Dermis blood vessel endothelial cell (primary cell): ENCODE measurements around the gene PDE4B. TPM values are rescaled to one million over a fixed set of nuclear protein-coding genes. Genes with fewer than 3 reads are reported as not detected.
"Not testable (repeated sequence)": the region's sequence is repeated elsewhere in the genome, so short reads cannot be mapped to it uniquely, and the experiment has no call there.

ENCODE experiments used
- DNase-seq: peaks from one replicate; pipeline ENCODE4 v3.0.0; 2010
- total RNA-seq: library from RNA; depleted of rRNA; stranded (reverse); fragments of >200 nt; gene quantifications from 2 replicates; pipeline ENCODE4 v1.2.3, GENCODE V29; 2014

PDE4B gene
- total RNA-seq, 1 donor from 2014 or later, result 156 TPM

DNA sequence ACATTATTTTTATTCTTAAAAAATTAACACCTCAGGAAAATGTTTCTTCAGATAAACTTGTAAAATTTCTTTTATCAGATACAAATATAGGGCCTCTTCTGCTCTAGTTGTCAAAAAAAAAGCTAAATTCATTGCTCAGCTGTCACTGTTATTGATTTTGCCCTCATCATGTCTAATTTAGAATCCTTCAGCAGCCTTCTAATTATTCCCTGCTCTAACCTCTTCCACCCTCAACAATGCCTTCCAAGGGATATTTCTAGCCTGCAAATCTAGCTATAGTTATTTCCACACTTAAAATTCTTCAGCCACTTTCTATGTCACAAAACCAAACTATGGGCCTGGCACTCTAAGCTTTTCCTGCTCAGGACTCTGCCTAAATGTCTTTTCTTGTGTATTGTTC lies 25.2 kb downstream of the PDE4B start:
- DNase-seq, result no peak

DNA sequence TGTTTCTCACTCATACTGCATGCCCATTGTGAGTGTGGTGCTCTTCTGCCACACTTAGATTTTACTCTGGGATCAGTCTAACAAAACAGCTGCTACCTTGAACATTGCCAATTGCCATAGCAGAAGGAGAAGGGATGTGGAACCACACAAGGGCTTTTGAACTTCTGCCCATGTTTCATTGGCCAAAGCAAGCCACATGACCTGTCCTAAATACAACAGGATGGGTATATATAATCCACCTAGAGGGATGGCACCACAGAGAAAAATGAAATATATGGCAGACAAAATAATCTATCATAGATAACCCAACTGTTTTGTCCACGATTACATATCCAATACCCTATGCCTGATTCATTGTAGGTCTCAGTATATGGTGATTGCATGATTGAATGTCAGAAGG lies 26.3 kb downstream of the PDE4B start:
- no peak for DNase-seq

DNA sequence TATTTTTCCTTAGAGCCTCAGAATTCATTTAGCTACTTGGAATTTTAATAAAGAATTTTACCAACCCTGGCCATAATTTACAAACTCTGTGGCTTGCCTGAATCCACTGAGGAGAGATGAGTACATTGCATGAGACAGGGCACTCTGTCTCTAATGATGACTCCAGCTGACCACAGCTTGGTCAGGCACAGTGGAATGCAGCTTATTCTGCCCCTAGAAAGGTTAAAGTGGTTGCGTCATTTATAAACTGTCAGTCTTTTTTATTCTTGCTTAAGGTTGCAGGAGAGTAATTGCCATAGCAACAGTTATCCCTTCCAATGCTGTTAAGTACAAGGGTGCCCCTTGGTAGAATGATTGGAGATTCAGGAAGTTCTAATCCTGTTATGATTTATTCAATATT lies 28.3 kb downstream of the PDE4B start:
- DNase-seq, result no peak

DNA sequence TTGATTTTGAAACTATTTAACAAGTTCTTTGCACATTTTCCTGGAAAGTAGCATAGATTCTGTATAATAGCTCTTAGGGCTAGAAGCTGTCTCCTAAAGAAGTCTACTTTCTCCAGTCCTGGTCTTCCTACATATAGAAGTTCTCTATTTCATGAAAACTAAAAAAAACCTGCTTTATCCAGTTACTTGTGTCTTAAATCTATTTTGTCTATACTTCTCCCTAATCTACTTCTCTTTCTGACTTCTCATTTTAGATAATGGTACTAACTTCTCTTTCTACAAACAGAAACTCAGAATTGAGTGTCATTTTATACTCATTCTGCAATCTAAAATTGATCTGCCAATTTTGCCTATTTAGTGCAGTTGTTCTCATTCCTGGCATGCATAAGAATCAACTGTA lies 28.7 kb downstream of the PDE4B start:
- no peak for DNase-seq

DNA sequence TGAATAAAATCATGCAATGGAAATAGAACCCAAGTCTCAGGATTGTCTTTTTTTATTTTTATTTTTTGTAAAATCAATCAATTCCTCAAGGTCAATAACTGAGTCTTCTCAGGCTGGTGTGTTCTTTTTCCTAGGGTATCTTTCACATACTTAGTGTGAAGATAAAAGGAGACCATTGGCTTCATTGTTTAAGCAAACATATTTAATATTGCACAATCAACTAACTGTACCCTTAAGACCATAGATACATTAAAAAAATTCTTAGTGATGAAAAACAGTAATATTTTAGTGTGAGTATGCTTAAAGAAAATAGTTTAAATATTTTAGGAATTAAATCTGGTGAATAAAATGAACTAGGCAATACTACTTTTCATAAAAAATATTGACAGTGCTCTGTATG lies 31.4 kb downstream of the PDE4B start:
- DNase-seq, result no peak

DNA sequence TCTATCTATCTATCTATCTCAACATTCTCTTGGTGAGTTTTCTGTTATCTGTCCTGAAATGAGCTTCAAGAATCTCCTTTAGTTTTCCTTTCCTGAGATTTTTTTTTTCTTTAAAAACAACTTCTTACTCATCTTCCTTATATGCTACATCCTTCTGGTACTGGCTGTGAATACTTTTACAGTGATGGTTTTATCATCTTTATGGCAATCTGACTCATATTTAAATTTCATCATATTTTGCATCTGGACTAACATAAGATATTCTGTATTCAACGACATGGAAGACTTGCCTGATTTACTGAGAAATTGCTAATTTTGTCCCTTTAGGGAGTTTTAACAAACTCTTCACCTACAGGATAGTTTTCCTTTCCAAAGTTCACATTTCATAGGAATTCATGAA lies 33.0 kb downstream of the PDE4B start:
- DNase-seq, result no peak

DNA sequence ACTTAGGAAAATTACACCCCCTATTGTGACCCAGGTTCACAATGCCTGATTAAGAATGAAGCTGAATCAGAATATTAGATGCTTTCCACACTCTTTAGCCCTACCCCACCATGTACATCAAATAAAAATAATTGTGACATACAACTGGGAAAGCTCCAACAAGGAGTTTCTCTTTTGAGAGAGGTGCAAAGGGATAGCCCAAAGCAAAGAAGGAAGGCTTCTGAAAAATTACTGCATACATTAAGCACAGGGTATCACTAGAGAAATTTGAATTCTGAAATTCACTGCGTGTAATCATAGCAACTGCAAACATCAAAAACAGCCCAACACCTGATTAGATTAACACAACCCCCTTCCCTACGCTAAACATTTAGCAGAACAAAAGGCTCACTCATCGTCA lies 34.1 kb downstream of the PDE4B start:
- no peak for DNase-seq

DNA sequence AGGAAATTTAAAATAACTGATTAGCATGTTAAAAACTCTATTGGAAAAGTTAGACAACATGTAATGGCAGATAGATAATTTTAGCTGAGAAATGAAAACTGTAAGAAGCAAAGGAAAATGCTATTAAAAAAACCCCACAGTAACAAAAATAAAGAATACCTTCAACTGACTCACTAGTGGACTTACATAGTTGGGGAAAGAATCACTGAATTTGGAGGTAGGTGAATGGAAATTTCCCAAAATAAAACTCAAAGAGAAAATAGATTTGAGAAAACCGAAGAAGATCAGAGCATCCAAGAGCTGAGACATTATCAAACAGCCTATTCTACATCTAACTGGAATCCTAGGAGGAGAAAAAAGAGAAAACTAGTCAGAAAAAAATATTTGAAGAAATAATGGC lies 34.7 kb downstream of the PDE4B start:
- DNase-seq, result no peak

DNA sequence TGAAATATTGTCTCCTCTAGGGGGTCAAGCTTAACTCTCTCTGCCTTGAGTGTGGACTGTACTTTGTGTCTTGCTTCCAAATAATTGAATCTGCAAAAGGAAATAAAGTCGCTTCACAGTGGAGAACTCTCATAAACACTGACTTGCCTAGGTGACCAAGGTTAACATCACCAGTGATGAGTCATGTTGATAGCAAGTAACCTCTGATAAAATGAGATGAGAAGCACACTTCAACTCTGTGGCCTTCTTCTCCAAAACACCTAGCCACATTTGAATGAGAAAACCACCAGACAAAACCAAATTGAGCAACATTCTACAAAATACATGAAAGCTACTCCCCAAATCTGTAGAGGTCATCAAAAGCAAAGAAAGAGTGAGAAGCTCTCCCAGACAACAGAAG lies 37.6 kb downstream of the PDE4B start:
- DNase-seq, result no peak

DNA sequence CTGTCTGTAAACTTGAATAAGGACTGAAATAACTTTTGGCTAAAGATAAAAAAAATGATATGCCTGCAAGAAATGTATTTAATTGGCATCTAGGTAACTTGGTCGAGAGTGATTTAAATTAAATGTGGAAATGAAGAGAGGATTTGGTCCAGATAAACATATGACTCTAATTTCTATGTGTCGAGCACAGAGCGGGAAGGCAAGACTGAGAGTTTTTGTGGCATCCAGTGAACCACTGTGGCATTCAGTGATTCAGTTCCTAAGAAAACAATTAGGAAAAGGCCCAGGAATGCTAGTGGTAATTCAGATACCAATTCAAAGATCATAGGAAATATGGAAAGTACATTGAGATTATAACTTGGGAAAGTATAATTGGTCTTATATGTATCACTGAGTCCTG lies 39.6 kb downstream of the PDE4B start:
- DNase-seq, result no peak

DNA sequence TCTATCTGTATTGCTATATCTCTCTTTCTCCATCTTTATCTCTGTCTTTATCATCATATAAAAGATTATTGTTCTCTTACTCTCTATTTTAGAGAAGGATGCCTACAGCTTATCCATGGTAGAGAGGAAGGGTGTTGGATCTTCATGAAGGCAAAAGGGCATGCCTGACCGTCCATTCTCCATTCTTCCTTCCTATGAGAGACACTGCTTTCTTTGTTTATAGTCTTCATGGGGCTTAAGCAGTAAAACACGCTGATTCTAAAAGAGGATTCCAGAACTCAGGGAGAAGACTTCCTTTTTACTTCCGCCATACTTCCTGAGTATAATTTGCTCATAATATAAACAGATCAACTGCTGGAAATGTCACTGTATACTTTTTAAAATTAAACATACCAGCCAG lies 44.0 kb downstream of the PDE4B start:
- peak; percentile 13 for DNase-seq

DNA sequence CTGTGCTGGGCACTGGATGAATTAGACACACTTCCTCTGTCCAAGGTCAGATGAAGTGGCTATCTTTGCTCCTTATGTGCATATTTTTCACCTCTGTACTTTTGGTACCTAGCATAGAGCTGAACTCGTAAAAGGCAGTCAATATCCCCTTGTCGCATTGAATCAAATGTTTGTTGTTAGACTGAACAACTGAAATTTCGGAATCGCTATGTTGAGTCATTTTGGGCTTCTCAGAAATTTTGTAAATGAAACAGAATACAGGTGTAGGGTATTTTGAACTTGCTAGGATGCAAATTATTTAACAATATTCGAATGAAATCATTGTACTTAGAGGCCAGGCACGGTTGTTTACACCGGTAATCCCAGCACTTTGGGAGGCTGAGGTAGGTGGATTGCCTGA lies 48.0 kb downstream of the PDE4B start:
- DNase-seq, result no peak

DNA sequence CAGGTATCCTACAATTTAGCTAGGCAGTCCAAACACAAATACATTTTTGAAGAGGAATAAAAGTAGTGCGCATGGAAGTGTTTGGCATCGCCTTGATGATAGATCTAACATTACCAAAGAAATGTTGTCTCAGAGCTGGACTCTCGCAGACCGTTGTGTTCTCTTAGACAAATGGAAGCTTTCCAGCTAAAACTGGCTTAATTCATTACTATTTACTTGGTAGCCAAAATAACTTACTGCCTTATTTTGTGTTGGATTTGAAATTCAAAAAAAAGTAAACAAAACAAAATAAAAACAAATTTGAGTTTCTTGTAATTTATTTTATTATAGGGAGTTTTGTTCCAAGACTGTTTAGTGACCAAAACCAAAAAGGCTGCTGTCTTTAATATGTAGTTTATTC lies 51.6 kb downstream of the PDE4B start:
- DNase-seq, result no peak

DNA sequence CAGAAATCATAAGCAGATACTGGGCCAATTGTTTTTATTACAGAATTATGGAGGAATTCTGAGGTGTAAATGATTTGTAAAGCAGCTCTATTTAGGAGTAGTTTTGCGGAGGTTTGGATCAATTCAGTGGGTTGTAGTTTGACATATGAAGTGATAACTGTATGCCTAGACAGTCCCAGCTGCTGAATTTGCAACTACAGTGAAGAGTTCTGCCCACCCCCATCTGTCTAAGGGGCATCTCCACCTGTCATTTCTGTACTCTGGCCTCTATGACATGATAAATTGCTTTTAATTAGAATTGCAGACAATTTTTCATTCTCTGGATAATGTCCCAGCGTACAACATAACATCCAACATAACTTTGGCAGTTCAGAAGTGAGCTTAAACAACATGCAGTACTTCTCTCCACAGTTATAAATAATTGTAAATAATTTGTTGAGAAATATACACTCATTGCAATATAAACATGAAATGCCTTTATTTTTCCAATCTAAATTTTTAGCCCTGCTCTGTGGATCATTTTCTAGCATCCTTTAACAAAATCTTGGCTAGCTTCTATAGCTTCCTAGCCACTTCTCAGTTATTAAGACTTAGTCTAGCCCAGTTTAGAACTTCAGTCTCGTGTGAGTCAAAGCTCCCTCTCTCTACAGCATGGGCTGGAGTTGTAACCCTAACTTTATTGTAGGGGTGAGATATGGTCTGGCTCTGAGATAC lies 52.3 kb downstream of the PDE4B start:
- DNase-seq, result no peak

DNA sequence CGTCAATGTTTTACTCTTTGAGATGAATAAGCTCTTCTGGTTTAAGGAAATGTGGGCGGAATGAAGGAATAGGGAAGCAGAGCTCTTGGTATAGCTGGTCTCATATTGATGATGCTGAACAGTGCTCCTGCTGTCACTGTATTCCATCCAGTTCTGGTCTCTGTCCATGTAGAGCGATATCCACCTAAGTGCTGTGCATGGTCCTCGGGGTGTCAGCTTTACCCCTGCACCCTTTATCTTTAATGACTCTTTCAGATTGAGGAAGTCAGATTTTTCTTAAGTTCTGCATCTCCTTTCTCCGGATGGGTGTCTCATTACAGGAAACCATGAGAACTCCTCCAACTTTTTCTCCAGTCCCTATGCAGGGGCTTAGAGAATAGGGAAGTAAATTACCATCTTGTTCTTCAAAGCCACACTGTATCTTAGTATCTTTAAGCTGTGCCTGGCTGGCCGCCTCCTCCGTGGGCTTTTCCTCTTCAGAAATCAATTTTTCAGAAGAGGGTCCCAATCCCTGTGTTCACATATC lies 52.9 kb downstream of the PDE4B start:
- DNase-seq, result no peak

DNA sequence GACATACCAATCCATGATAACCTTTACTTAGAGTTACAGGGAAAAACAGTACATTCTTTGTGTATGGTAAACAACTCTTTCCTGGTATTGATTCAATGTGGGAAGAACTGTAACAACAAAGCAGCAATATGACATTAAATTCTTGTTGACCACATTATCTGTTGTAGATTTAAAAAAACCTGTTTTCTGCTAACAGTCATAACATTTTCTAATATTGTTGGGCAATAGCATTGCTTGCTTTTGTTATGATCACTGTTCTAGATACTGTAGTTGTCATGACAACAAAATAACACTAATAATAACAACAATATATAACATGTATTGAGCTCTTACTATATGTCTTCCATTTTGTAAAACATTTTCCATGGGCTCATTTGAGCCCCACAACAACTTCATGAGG lies 54.2 kb downstream of the PDE4B start:
- no peak for DNase-seq

DNA sequence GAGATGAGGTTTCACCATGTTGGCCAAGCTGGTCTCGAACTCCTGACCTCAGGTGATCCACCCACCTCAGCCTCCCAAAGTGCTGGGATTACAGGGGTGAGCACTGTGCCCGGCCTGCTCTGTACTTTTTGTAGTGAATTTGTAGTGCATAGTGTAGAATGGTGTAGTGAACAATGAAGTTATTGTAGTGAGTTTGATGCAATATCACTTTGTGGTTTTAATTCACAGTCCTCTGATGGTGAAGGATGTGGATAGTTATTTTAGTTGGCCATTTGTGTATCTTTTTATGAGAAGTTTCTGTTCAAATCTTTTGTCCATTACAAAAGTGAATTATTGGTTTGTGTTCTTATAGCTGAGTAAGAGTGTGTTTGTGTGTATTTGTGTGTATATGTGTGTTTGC lies 57.6 kb downstream of the PDE4B start:
- DNase-seq, result no peak

DNA sequence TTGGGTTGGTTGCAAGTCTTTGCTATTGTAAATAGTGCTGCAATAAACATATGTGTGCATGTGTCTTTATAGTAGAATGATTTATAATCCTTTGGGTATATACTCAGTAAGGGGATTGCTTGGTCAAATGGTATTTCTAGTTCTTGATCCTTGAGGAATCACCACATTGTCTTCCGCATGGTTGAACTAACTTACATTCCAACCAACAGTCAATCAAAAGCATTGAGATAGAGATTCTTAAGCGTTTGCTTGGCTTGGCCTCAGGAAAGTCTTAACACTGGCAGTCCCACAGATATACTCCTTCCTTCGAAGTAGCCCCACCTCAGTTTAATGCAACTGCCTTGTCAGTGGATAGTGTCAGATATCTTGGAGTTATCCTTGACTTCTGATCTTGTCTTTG lies 63.9 kb downstream of the PDE4B start:
- not testable (repeated sequence) for DNase-seq

DNA sequence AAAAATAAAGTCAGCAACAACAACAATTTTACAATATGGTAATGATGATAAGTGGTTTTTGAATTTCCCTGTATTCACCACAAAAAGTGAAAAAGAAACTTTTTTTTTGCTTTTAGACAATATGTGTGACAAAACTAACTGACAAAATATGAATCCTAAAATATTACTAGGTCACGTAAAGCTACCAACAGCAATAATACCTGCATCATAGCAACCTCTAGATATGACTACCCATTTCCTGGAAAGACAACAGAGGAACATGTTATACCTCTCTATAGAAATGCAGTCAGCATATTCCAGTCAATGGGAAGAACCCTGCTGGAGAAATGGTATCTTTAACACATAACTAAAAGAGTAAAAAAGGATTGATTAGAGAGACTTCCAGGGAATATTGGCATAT lies 73.7 kb downstream of the PDE4B start:
- DNase-seq, result no peak

DNA sequence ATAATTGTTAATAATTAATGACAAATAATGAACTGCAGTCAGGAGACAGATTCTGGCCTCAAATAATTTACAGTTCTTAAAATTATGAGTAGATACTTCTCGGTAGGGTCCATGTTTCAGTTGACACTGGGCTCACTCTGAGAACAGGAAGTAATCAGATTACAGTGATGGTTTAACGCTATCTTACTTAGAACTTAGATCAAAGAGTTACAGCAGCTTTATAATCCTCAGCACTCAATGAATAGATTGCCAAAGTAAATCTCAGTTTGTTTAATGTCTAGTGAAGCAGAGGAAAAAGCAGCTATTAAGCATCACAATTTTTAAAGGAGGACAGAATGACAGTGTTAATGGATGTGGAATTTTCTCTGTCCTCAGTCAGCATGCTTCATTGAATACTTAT lies 79.6 kb downstream of the PDE4B start:
- DNase-seq, result no peak

DNA sequence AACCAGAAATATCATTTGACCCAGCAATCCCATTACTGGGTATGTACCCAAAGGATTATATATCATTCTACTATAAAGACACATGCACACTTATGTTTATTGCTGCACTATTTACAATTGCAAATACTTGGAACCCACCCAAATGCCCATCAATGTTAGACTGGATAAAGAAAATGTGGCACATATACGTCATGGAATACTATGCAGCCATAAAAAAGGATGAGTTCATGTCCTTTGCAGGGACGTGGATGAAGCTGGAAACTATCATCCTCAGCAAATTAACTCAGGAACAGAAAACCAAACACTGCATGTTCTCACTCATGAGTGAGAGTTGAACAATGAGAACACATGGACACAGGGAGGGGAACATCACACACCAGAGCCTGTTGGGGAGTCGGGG lies 85.6 kb downstream of the PDE4B start:
- DNase-seq, result not testable (repeated sequence)

DNA sequence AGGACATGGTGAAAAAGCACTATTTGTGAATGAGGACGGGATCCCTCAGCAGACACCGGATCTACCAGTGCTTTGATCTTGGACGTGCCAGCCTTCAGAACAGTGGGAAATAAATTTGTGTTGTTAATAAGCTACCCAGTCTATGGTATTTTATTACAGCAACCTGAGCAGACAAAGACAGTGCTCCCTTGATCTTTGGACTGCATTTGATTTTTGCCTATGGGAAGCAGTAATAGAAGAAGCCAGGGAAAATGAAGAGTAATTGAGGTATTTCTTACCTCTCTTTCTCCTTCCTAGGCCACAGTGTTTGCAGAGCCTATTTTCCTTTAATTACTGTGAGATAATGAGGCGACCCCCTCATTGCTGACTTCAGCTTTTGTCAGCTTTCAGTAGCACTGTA lies 87.9 kb downstream of the PDE4B start:
- DNase-seq, result no peak

DNA sequence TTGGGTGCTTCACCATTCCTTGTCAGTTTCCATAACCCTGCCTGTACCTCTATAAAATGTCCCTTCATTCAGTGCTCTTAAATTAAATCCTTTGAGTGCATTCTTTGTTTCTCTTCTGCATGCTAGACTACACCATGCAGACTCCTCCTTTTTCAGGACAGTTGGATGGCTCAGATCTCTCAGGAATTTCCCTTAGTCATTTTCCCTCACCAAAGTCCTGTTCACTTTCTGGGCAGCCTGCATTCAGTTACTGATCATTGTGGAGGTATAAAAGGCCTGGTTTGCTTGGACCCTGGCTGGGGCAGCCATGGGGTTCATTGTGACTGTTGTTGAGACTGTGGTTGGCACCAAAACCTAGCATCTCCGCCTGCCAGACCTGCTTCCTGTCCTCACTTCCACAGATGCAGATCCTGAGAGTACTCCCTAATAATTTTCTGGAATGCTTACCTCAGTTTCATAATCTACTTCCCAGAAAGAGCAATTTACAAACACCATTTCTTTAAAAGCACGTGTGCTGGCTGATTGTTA lies 88.4 kb downstream of the PDE4B start:
- no peak for DNase-seq

DNA sequence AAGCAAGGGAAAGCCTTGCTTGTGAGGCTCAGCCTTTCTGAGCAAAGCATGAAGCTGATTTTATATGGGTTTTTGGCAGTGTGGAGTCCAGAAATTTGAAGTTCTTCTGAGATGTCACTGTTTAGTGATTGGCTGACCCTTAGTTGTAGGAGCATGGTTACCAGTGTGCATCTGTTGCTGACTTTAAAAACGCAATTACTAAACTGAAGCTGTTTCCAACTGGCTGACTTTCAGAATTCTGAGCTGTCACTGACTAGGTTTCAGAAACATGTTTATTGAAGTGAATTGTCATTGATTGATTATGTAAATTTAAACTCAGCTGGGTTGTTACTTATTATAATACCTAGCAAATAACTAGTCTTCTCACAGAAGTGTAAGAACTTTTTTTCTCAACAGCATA lies 89.4 kb downstream of the PDE4B start:
- DNase-seq, result no peak

DNA sequence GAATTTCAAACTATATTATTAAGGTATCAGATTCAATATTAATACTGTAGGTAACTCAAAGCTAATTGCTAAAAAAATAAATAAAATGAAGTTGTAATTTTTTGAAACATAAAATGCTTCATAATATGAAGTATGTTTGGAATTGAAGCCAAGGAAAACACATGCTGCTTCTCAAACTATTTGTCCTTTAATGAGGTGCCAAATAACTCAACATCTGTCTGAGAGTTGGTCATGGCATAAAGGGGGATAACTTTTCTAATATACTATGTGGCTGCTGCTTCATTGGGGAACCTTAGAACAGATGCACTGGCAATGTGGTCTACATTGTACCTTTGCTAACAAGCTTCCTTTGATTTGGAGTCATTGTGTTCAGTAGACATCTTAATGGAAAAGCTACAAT lies 96.7 kb downstream of the PDE4B start:
- DNase-seq, result no peak
